GM23338 (cell line): ENCODE data around the gene PARD3.

ENCODE experiments used
- CREB1 ChIP-seq: fragments of 250-450 bp; sonication (Bioruptor Pico); IDR thresholded peaks from 2 replicates; pipeline ENCODE4 v1.5.0; 2020; ENCODE audit warnings: low read depth, mild to moderate bottlenecking, moderate library complexity
- CTCF ChIP-seq, 2 experiments: fragments of 200-600 bp in 1 of 2; sonication (generic) in 1 of 2; conservative IDR thresholded peaks; 2 replicates each; pipeline versions ENCODE4 v1.5.1 to v1.6.1; 2016 to 2017; ENCODE audit warnings: antibody characterized with exemption in 2 of 2, low read depth in 2 of 2, mild to moderate bottlenecking in 2 of 2, moderate library complexity in 1 of 2
- EZH2 ChIP-seq: fragments of 200-600 bp; sonication (generic); IDR thresholded peaks from one replicate; pipeline ENCODE4 v1.8.0; 2017; ENCODE audit warnings: antibody characterized with exemption, mild to moderate bottlenecking, low read depth; ENCODE audit not compliant: unreplicated experiment
- NANOG ChIP-seq: IDR thresholded peaks from 2 replicates; pipeline ENCODE4 v1.6.1; 2016; ENCODE audit warnings: antibody characterized with exemption, borderline replicate concordance
- POLR2AphosphoS5 ChIP-seq: IDR thresholded peaks from 2 replicates; pipeline ENCODE4 v1.6.1; 2016; ENCODE audit warnings: antibody characterized with exemption, low read depth

- TF ChIP-seq EZH2 (no peak), CTCF (conservative IDR thresholded peaks at IDR 0.05; ENCODE audit: low read depth in 2 of 2) (no peak), CREB1 (CRISPR knock-in tag) (no peak), POLR2AphosphoS5 (no peak), NANOG (no peak)
Measured at GRCh38 chr10:34152434-34152833, 662.7 kb downstream of the PARD3 start.
